NOMO-1 (cell line): ENCODE measurements around the gene RNF186.
A peak's percentile ranks its signal among the peaks of the same experiment; 100 is the strongest.
"Not testable (repeated sequence)": the region's sequence is repeated elsewhere in the genome, so short reads cannot be mapped to it uniquely, and the experiment has no call there.

ENCODE experiments used
- DNase-seq, 2 experiments: peaks; one replicate each; lab custom pipeline; 2025; ENCODE audit not compliant: unreplicated experiment in 2 of 2; lab: John Stamatoyannopoulos, UW

The RNF186 gene

DNA sequence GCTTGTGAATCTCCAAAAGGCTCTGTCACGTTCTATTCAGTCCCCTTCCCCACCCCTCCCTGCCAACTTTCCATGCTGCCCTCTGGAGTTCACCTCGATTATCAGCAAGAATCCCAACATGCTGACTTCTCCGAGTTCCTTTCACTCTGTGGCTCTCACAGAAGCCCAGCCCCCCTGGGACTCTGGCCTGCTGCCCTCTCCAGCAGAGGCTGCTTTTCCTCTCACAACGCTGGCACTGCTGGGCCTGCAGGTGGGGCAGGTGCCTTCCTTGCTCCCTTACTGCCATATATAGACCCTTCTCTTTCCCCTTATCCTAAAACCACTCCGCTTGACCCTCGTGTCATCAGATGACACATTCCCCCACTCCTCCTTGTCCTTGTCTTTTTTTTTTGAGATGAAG lies 10.2 kb upstream of the RNF186 start:
- no peak for DNase-seq

DNA sequence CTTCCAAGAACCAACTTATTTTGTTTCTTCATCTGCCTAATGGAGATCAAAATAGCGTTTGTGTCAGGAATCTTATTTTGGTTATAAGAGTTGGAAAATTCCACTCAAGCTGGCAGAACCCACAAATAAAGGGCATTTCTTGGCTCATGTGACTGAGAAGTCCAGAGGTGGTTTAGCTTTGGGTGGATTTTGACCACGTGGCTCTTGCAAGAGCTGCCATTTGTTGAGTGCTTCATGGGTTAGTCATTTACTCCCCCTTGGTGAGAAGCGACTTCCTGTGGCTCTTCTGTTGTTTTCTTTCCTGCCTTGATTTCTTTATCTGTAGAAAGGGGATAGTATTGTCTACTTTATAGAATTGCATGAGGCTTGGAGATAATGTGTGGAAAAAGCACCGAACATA lies 9.5 kb upstream of the RNF186 start:
- DNase-seq: no peak

DNA sequence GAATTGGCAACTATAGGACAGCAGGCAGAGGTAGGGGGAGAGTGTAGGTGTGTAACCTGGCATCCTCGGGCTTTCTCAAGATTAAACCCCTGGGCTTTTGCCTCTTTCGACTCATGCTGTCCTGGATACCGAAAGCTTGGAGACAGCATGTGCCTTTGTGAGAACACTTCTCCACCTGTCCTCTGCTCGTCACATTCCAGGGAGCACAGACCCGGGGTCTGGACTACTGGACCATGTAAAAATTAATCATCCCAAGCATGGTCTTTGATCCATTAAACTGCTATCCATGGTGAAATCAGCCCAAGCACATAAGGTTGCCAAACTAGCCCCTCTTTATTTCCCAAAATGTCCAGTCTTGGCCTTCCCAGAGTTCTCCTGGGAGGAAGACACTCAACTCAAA lies 9.0 kb upstream of the RNF186 start:
- DNase-seq: no peak

DNA sequence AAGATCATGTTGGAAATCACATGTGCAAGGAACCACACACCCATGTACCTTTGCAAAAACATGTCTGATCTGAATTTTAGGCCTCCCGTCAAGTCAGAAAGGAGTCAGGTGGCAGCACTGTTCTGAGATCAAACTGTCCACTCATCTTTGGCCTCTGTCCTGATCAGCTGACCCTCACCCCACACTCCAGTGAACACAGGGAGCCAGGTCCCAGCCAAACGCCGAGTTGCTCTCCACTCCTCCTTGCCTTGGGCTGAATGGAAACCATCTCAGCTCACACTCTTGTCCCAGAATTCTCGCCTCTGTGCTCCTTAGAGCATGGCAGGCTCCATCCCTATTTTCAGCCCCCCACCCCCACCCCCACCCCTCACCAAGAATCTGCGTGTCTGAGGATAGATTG lies 4.6 kb upstream of the RNF186 start:
- DNase-seq: no peak

DNA sequence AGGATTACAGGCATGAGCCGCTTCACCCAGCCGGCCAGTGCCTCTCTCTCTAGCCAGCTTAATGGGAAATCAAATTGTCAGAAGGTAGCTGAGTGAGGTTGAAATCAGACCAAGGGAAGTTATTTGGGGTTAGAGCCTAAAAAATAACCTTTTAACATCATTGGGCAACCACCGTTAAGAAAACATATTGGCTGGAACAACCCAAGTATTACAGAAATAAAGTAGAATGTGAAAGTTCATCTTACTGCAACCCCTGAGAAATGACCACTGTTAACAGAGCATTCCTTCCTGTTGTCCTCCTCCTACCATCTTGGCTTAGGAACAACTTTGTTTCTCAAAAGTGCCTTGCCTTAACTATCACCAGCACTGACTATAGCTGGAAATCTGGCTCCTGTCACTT lies 3.2 kb upstream of the RNF186 start:
- DNase-seq: no peak

DNA sequence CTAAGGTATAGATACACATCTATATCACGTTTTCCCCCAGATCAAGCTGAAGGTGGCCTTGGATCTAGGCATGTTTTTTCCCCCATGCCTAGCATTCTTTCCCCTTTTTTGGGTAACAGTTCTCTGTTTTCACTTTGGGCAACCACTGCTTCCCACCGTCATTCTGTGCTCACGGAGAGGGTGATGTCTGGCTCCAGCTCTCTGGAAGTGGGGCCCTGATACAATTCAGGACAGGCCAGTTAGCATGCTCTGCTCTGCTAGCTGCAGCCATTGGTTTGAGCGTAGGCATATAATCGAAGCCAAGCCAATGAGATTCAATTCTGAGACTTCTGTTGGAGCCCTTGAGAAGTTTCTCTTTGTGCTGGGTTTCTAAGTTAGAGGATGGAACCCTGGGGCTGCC lies 2.1 kb upstream of the RNF186 start:
- no peak for DNase-seq

DNA sequence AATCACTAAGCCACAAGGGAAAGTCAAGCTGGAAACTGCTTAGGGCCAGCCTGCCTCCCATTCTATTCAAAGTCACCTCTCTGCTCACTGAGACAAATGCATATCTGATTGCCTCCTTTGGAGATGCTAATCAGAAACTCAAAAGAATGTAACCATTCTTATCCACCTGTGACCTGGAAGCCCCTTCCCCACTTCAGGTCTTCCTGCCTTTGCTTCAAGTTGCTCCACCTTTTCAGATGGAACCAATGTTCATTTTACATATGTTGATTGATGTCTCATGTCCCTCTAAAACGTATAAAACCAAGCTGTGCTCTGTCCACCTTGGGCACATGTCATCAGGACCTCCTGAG lies 1.6 kb upstream of the RNF186 start:
- not testable (repeated sequence) for DNase-seq

DNA sequence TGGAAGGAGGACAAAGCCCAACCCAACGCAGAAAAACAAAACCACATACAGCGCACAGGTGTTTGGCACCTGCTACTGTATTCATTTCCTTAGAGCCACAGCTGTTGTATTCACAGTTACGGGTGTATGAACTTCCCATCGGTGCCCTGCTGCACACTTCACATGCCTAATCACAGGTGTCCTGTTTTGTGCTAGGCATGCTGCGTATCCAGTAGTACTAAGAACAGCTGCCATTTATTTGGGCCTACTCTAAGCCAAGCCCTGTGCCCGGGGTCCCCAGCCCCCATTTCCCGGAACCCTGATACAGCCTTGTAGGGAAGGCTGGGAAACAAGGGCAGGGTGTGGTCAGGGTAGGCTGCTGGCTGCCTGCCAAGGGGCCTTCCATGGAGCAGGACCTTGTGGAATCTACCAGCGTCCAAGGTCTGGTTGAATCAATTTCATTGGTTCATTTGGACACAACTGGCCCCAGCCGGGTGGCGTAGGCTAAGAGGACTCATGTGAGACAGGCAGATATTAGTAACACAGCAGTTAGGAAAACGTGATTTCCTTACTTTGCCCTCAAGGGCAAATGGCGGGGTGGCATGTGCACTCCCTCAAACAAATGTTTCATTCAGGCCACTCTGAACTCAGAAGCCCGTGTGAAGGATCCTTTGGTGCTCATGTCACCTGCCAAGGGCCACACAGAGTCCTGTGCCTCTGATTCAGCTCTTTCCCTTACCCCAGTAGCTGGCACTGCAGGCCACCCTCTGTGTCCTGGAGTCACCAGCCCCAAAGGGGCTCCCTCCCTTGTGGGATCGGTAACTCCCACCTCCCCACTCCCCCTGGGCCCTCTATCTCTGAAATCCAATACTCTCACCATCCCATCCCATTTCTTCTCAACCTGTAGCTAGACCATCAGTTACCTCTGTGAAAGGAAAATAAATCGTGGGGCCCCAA lies 986 bp upstream of the RNF186 start:
- no peak for DNase-seq

DNA sequence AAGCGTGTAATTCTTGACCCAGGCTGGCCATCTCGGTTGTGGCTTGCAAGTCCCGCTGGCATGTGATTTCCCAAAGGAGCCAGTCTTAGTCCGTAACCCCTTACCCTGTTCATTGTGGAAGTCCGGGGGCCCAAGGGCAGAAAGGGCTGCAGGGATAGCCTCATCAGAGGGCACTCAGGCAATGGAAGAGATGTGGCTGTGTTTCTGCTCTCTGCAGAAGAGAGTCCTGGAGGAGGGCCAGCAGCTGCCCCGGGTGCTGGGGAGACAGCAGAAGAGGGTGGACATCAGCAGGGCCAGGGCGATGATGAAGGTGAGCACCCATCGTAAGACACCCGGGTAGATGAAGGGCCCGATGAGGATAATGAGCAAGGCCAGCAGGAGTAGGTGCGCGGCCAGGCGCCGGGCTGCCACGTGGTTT lies 830 bp downstream of the RNF186 start:
- DNase-seq: no peak

DNA sequence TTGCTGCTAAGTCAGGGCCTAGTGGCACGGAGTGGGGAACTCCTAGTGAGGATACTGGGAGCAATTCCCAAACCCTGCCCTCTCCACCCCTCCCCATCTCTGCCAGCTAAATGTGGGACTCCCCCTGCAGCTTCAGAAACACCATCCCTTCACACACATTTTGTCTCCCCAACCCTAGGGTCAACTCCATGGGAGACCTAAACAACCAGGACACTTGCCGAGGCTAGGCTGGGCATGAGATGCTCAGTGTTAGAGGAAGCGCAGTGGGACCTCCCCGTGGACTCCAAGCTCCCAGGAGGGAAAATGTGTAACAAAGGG lies 1.5 kb downstream of the RNF186 start:
- no peak for DNase-seq

DNA sequence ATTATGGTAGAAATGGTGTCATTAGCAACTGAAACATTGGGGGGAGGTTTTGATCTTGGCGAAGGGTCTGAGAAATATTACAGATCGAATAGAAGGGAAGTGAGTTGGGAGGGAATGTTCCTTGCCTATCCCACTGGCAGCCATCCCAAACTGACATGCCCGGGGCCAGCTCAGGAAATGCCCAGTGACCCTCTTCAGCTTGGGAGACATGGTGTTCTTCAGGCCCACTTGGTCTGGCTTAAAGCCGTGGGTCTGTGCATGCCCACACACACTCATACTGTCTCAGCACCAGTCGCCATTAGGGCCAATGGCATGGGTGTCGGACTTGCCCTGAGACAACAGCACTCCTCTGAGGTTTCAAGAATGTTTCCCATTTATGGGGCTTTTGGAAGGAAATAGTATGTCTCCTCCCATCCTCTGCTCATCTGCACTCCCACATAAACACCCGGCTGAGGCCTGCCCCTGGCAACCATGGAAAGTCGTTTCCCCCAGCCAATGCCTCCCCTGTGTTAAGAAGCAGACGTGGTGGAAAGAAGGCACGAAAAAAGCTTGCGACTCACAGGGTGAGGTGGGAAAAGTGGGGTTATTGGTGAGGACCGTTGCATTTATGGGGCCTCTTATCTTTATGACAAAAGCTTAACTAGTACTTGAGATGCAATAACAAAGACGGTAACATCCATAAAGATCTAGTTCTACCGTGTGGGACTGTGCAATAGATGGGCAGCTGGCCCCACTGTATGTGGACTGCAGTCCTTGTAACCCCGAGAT lies 2.0 kb downstream of the RNF186 start:
- DNase-seq: no peak

DNA sequence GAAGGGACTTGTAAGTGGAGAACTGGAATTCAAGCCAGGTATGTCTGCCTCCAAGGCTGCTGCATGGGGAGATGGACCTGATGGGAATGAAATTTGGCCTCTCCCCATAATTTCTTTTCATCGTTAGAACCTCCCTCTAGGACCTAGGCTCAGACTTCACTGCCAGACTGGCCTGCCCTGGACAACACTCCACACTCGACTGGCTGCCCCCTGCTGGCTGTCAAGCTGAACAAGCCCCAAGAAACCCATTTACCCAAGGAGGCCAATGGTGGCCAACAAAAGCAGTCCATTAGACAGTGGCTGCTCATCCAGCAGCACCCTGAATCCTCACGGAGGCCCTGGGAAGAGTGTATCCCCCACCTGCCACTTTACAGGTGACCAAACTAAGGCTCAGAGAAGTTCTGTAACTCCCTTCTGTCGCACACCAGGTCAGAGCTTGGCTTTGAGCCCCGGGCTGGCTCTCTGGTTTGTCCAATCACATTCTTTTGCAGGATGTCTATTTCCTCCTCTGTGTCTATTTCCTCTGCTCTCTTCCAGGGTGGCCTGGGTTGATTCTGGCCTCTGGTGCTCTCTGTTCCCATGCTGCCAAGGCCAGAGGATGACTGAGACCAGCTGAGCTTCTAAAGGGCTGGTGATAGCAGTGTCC lies 3.8 kb downstream of the RNF186 start:
- DNase-seq: peak in 1 of 2 experiments; percentile 27

DNA sequence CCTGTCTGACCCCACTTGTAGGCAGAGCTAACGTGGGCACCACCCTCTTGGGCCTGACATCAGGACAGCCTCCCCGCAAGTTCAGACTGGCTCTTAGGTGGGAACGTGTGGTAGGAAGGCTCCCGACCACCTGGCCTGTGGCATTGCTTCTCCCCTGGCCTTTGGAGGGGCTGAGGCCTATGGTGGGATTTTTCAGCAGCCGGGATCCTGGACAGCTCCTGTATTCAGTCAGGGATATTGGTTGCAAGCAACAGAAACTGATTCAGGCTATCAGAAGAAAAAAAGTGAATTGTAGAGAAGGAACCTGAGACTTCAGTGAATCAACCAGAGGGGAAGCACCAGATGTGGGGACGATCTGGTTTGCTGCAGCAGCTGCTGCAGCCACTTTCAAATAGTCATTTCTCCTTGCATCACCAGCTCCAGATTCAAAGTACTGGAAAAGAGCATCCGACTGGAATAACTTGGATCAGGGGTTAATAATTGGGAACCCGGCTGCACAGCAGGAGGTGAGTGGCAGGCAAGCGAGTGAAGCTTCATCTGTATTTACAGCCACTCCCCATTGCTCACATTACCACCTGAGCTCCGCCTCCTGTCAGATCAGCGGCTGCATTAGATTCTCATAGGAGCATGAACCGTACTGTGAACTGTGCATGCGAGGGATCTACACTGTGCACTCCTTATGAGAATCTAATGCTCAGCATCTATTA lies 5.9 kb downstream of the RNF186 start:
- no peak for DNase-seq

DNA sequence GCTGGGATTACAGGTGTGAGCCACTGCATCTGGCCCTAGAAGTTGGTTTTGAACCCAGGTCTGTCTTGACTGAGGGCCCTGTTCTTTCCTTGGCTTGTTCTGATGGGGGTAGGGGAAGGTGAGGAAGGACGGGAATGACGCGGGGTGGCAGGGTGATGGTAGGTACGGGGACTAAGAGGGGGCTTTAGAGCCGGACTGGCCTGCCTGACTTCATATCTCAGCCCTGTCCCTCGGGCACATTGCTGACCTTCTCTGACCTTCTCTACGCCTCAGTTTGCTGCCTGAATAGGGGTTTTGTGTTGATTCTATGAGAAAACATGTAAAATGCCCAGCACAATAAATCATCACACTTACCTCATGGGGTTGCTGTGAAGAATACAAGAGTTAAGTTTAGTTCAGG lies 6.7 kb downstream of the RNF186 start:
- no peak for DNase-seq

DNA sequence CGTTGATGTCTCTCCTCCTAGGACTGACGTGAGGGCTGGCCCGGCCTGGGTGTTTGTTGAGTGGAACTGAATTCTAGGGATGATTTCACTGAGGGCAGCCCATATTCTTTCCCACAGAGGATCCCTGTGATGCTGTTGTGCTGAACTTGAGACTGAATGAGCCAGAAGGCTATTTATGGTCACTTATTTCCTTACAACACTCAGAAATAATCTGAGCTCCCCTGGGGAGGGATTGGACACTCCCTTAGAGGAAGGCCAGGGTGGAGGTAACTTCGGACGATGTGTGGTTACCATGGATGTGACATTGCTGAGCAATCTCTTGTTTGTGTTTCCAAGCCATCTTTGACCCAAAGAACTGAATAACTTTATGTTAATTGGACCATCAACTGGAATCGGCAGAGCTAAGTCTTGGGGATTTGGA lies 10.2 kb downstream of the RNF186 start:
- DNase-seq: no peak

DNA sequence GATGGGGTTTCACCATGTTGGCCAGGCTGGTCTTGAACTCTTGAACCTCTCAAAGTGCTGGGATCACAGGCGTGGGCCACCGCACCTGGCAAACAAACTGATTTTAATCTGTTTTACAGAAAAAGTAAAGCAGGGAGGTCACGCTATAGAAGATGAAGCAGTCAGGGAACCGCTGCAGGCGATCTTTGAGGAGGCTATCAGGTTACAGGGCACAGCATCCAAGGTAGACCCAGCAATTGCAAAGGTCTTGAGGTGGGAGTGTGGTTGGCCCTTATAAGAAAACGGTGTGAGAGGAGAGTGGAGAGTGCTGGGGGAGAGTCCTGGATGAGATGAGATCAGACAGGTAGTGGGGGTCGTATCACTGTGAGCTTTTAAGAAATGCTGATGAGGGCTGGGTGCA lies 12.8 kb downstream of the RNF186 start:
- DNase-seq: no peak

DNA sequence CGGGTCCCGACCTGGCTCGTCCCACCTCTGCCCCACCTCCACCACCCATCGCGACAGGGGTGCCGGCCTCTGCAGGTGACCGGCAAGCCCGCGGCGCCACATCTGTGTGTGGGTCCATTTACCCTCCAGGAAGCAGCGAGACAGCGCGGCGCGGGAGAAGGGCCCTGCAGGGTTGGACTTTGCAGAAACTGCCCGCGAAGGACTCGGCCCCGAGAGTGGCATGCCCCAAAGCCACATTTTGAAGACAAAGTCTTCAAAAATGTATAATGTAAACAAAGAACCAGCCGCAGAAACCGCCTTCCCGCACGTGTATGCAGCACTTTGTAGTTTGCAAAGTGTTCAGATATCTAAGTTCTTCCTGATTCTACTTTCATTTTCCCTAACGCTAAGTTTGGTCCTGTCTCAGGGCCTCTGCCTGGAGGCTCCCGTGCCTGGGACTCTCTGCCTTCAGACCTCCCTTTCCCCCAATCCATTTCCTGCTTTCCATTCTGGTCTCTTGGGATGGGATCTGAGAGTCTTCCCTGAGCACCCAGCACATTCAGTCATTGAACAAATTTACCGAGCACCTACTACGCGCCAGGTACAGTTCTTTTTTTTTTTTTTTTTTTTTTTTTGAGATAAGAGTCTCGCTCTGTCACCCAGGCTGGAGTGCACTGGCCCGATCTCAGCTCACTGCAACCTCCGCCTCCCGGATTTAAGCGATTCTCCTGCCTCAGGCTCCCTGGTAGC lies 14.8 kb downstream of the RNF186 start:
- DNase-seq: peak; percentile 65 to 77

DNA sequence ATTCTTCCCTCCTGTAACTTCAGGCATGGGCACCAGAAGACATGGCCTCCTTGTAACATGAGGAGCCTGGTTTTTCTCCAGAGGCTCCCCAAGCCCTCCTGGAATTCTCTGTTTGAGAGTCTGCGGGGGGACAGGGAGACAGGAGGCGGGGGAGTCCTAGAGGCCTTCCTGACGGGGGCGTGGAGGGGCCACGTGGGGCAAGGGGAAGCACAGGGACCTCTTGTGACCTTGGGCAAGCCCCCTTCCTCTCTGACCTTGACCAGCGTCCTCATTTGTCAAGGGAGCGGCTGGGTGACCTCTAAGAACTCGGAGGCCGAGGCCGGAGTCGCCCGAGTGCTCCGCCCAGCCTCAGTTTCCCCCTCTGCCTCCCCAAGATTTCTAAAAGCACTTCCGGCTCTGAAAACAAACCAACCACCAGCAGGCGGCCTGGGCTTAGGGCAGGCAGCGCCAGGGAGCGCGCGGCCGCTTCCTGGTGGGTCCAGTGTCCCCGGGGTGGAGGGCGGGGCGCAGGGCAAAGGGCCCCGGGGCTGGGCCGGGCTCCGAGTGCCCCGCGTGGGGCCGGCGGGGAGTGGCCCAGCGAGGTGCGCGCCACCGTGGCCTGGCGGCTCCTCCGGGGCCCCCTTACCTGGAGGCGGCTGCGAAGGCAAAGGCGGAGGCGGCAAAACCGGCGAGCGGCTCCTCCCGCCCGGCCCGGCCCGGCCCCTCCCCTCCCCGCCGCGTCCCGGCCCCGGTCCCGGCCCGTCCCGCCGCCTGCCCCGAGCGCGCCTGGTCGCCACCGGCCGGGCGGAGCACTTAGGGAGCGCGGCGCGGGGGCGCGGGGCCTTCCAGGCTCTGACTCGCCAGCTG lies 15.6 kb downstream of the RNF186 start, which contains the start of gene TMCO4:
Gene TMCO4 (minus strand): TSS at position 687 of the 846 bp plus-strand sequence. CDS start 19,158 bp downstream, outside the sequence.
- peak; percentile 39 to 64 for DNase-seq

DNA sequence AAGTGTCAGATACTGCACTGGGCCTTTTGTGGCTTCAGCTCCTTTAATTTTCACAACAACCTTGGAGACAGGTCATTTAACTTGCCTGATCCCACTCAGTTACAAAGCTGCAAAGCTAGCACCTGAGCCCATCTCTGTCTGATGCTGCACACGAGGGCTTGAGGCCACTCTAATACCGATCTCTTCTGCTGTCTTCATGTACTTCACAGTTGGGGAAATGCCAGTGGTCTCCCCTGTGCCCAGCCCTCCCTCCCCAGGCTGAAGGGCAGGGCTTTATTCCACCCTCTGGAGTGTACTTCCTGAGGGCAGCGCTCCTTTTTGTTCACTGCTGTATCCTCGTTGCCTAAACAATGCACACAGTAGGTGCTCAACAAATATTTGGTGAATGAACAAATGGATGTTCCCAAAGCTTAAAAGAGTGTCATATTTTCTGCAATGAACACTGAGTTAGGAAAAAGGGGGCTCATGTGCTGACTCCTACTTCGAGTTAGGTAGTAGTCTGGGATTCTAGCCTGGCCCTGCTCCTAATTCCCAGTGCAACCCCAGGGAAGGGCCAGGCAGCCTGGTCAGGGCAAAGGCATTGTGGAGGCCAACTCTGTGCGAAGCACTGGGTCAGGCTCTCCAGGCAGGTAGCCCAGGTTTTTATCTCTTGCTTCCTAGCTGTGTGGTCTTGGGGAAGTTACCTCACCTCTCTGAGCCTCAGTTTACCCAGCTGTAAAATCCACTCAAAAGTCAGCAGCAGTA lies 16.4 kb downstream of the RNF186 start:
- DNase-seq: no peak
